ENCODE results near the gene POU2AF1. TPM values are rescaled to one million over a fixed set of nuclear protein-coding genes. Genes with fewer than 3 reads are reported as not detected.

The POU2AF1 gene
- total RNA-seq, 1 donor from 2014 or later, result not detected

DNA sequence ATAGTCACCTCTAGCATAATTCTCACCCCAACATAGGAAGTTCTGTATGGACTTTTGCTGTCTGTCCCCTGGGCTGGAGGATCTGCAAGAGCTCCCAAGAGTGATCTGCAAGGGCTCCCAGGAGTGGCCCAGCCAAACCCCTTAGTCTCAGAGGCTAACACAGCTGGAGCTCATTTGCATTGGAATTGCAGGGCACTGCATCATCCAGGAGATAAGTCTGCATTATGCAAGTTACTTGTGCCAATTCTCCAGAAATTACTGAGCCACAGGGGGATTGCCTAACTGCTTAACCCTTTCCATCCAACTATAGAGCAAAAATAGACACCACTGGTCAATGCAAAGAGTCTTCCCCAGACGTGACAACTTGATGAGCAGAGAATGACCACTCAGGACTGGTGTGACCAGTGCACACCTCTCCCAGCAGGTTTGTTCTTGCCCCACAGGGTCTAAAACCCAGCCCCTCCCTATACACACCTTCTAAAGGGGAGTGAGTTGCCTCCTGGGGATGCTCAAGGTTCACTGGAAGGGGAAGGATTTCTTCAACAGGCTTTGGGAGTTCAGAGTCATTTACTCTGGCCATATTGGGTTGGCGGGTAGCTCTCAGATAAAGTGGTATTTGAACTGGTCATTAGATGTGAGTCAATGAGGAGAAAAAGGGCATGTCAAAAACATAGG, 42.4 kb downstream of the POU2AF1 start:
- H3K27me3 ChIP-seq, result no peaks in the 10 kb centered on the region
- H3K4me3 ChIP-seq, result no peak overlapping the region
- H3K4me1 ChIP-seq, result peaks cover 45% of the 10 kb centered on the region
- TF ChIP-seq POLR2A (IDR thresholded peaks at IDR 0.05) (no peak), POLR2AphosphoS5 (IDR thresholded peaks at IDR 0.05; ENCODE audit: insufficient read depth in 1 of 2, low read depth in 1 of 2) (no peak)
- TF ChIP-seq, protein P1, sequence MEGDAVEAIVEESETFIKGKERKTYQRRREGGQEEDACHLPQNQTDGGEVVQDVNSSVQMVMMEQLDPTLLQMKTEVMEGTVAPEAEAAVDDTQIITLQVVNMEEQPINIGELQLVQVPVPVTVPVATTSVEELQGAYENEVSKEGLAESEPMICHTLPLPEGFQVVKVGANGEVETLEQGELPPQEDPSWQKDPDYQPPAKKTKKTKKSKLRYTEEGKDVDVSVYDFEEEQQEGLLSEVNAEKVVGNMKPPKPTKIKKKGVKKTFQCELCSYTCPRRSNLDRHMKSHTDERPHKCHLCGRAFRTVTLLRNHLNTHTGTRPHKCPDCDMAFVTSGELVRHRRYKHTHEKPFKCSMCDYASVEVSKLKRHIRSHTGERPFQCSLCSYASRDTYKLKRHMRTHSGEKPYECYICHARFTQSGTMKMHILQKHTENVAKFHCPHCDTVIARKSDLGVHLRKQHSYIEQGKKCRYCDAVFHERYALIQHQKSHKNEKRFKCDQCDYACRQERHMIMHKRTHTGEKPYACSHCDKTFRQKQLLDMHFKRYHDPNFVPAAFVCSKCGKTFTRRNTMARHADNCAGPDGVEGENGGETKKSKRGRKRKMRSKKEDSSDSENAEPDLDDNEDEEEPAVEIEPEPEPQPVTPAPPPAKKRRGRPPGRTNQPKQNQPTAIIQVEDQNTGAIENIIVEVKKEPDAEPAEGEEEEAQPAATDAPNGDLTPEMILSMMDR (IDR thresholded peaks at IDR 0.05), result no peak
- no peaks in the 10 kb centered on the region for H3K9me3 ChIP-seq
- H3K27ac ChIP-seq, result no peak overlapping the region
- no peak for DNase-seq (ENCODE audit: extremely low spot score in 2 of 2)
- intact Hi-C loops (cut with DNase I), result no loop called here
- no peaks in the 10 kb centered on the region for H3K36me3 ChIP-seq

DNA sequence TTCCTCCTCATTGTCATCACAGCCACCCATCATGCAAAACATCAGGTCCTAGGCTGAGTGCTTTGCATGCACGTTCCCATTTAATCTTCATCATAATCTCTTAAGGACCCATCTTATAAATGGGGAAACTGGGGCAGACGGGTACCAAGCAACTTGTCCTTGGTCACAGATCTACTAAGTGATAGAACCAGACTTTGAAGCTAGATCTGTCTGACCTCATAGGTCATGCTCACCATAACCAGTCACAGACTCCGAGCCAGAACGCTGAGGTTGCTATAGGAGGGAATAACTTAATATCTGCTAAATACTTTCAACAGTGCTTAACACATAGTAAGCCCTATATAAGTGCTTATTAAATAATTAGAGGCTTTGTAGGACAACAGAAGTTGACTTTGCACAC, 43.0 kb downstream of the POU2AF1 start:
- intact Hi-C loops (cut with DNase I), result no loop called here
- H3K9me3 ChIP-seq, result no peaks in the 10 kb centered on the region
- TF ChIP-seq, protein P1 (IDR thresholded peaks at IDR 0.05), result no peak
- TF ChIP-seq POLR2A (IDR thresholded peaks at IDR 0.05), result no peak
- no peak for TF ChIP-seq POLR2AphosphoS5 (IDR thresholded peaks at IDR 0.05; ENCODE audit: insufficient read depth in 1 of 2, low read depth in 1 of 2)
- no peaks in the 10 kb centered on the region for H3K27me3 ChIP-seq
- DNase-seq (ENCODE audit: extremely low spot score in 2 of 2), result no peak
- H3K36me3 ChIP-seq, result no peaks in the 10 kb centered on the region
- H3K4me3 ChIP-seq, result no peak overlapping the region
- H3K27ac ChIP-seq, result no peak overlapping the region
- H3K4me1 ChIP-seq, result peaks cover 52% of the 10 kb centered on the region

DNA sequence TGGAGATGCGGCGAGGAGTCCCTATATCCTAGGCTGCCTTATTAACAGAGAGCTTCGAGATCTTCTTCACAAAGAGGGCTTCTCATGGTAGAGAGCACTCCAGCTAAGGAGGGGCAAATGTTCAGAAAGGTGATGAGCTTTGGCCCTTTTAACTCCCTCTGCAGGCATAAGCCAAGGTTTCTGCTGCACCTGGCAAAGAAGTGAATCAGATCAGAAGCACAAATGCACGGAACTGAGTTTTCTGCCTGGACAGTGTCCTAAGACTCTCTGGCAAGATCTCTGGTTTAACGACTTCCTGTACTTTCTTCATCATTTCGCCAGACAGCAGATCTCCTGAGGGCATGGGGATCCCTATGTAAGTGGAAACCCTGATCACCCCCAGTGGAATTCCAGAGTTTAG, 43.5 kb downstream of the POU2AF1 start:
- TF ChIP-seq POLR2A (IDR thresholded peaks at IDR 0.05) (no peak), POLR2AphosphoS5 (IDR thresholded peaks at IDR 0.05; ENCODE audit: insufficient read depth in 1 of 2, low read depth in 1 of 2) (no peak)
- TF ChIP-seq, protein P1 (IDR thresholded peaks at IDR 0.05), result no peak
- H3K27ac ChIP-seq, result no peak overlapping the region
- intact Hi-C loops (cut with DNase I), result no loop called here

DNA sequence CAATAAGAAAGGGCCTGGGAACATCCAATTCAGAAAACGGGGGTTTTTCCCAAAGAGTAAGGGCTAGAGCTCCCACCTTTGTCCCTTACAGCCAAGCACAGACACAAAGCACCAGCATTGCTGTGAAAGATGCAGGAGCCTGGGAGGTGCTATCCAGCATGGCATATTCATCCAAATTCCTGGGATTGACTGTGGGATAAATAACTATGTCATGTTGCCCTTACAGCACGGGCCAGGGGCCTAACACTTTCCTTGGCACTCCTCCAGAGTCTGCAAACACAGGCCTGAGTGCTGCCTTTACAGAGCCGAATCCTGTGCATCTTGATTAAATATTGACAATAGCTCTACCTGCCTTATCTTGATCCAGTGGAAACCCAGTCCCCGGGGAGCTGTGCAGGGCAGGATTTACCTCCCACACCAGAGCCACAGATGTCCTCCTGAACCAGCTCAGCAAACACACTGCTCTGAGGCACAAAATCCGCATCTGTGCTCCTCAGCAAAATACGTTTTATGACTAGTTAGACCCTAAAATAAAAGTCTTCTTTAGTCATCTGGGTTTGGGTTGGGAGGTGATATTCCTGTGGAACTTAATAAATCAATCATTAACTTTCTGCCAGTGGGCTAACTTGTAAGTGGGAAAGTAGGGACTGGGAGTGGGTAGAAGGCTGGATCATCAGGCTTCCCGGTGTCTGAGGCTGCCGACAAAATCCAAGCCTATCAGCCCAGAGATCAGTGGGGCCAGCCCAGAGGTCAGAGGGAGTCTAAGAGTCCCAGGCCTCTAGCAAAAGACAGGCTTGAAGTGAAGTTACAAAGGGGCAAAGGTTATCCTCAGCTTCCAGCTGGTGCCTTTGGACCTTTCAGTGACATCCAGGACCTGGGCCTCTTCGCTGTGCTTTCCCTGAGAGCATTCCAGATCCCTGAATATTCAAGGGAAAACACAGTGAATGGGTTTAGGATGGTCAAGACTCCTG, 44.3 kb downstream of the POU2AF1 start:
- intact Hi-C loops (cut with DNase I), result no loop called here

More for the DNA sequence above, 43.5 kb downstream of the POU2AF1 start:
- no peaks in the 10 kb centered on the region for H3K27me3 ChIP-seq
- no peak for DNase-seq (ENCODE audit: extremely low spot score in 2 of 2)
- no peaks in the 10 kb centered on the region for H3K36me3 ChIP-seq
- no peaks in the 10 kb centered on the region for H3K9me3 ChIP-seq
- peaks cover 54% of the 10 kb centered on the region for H3K4me1 ChIP-seq
- no peak overlapping the region for H3K4me3 ChIP-seq

More for the DNA sequence above, 44.3 kb downstream of the POU2AF1 start:
- no peaks in the 10 kb centered on the region for H3K27me3 ChIP-seq
- H3K36me3 ChIP-seq, result no peaks in the 10 kb centered on the region
- H3K9me3 ChIP-seq, result no peaks in the 10 kb centered on the region
- TF ChIP-seq, protein P1 (IDR thresholded peaks at IDR 0.05), result no peak
- TF ChIP-seq POLR2AphosphoS5 (IDR thresholded peaks at IDR 0.05; ENCODE audit: insufficient read depth in 1 of 2, low read depth in 1 of 2), result no peak
- TF ChIP-seq POLR2A (IDR thresholded peaks at IDR 0.05), result no peak
- H3K27ac ChIP-seq, result no peak overlapping the region
- no peak overlapping the region for H3K4me3 ChIP-seq
- H3K4me1 ChIP-seq, result peaks cover 61% of the 10 kb centered on the region
- DNase-seq (ENCODE audit: extremely low spot score in 2 of 2), result no peak

Data from vagina (tissue), 2 donors.